ENCODE data around the gene LHPP.

GRCh38 chr10:124639206-124639605, 177.6 kb downstream of the LHPP start:
- TF ChIP-seq POLR2A (IDR thresholded peaks at IDR 0.05) (no peak), CTCF (IDR thresholded peaks at IDR 0.05) (no peak)
